GM18502 (cell line): ENCODE data around the gene TMUB2.
"Not testable (repeated sequence)": the region's sequence is repeated elsewhere in the genome, so short reads cannot be mapped to it uniquely, and the experiment has no call there.

Source experiments
- ATAC-seq: cut with Tn5 transposase; IDR thresholded peaks from one replicate; pipeline ENCODE4 v1.9.1; 2021; ENCODE audit warnings: mild to moderate bottlenecking; ENCODE audit not compliant: unreplicated experiment, poor library complexity

Gene TMUB2

GRCh38 chr17:44186307-44187130 is at the start of gene TMUB2:
Gene TMUB2, plus strand, starts transcription at chr17:44186972. Its CDS starts 737 bp downstream, at chr17:44187709.
- ATAC-seq = peak; percentile 86

- no peak for ATAC-seq
Measured at GRCh38 chr17:44137891-44138709, 48.7 kb upstream of the TMUB2 start.

DNA sequence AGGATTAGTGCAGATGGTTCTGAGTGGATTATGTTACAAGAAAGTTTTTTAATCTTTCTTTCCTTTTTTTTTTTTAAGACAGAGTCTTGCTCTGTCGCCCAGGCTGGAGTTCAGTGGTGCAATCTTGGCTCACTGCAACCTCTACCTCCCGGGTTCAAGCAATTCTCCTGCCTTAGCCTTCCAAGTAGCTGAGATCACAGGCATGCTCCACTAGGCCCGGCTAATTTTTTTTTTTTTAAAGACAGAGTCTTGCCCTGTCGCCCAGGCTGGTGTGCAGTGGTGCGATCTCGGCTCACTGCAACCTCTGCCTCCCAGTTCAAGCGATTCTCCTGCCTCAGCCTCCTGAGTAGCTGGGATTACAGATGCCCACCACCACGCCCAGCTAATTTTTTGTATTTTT is 42.9 kb upstream of the TMUB2 start:
- not testable (repeated sequence) for ATAC-seq

DNA sequence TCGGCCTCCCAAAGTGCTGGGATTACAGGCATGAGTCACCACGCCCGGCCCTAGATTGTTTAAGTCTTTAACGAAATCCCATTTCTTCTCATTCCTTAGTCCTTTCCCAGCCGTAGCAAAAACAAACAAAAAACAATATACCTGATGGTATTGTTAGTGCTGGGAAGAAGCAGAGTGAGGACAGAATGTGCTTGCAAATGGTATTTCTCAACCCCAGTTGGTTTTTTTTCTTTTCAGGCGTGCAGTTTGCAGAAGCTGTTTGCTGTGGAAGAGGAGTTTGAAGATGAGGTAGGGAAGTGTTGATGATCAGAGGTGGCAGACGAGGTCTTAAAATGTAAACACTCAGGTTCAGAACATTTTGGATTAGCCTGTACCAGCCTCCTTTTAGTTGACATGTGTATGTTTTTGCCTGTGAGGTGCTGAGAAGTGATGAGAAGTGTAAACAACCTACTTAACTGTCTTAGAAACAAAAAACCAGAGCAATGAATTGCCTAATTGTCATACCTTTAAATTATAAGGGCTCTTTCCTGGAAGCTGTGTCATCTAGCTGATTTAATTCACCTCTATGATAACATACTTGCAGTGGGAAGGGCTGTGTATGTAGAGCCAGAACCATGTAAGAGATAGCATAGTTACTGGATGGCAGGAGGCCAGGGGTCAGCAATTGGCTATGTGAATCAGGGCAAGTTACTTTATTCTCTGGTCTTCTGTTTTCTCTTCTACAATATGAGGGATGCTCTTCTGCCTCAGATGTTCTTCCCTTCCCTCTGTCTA is 41.6 kb upstream of the TMUB2 start:
- ATAC-seq = no peak

GRCh38 chr17:44146375-44147346 is 40.1 kb upstream of the TMUB2 start:
- no peak for ATAC-seq

DNA sequence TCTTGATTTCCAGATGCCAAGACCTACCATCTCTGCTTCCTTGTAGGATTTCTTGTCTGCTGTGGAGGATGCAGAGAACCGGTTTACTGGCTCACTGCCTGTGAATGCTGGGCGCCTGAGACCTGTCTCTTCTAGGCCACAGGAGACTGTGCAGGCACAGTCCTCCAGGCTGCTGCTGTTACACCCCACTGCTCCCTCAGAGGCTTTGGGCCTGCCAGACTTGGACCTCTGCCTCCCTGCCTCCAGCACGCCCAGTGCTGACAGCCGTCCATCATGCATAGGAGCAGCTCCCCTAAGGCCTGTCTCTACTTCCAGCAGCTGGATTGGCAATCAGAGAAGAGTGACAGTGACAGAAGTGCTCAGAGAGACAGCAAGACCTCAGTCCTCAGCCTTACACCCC is 39.0 kb upstream of the TMUB2 start:
- no peak for ATAC-seq

GRCh38 chr17:44149066-44149465 is 37.7 kb upstream of the TMUB2 start:
- ATAC-seq = not testable (repeated sequence)

GRCh38 chr17:44149750-44150329 is 36.9 kb upstream of the TMUB2 start:
- no peak for ATAC-seq

GRCh38 chr17:44152875-44153274 is 33.9 kb upstream of the TMUB2 start:
- ATAC-seq = no peak

DNA sequence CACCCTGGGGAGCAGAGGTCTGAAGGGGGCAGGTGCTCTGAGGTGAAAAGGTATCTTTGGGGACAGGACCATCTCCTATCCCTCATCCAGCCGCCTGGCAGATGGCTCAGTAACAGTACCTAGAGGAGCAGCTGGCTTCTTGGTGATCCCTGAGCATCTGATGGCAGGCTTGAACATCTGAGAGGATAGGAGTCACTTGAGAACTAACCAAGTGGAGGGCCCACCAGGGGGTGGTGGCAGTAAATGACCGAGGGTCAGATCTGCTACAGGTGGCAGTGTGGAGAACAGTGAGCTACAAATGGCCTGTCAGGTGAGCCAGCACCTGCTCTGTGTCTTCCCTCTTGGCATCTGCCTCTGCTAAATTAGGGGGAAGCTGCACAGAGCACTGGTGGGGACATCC is 31.3 kb upstream of the TMUB2 start:
- no peak for ATAC-seq

- no peak for ATAC-seq
Measured at GRCh38 chr17:44159519-44160210, 27.1 kb upstream of the TMUB2 start.

DNA sequence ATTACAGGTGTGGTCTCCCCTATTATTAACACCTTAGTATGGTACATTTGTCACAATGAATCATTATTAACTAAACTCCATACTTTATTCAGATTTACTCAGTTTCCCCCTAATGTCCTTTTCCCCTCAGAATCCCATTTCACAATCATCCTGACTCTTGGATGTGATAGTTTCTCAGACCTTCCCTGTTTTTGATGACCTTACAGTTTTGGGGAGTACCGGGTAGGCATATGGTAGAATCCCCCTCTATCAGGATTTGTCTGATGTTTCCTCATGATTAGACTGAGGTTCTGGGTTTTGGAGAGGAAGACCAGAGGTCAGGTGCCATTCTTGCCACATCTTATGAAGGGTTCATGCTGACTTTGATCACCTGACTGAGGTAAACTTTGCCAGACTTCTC is 22.3 kb upstream of the TMUB2 start:
- no peak for ATAC-seq

- no peak for ATAC-seq
Measured at GRCh38 chr17:44167181-44167861, 19.5 kb upstream of the TMUB2 start.

GRCh38 chr17:44170135-44170498 is 16.7 kb upstream of the TMUB2 start:
- ATAC-seq = no peak

- ATAC-seq = no peak
Measured at GRCh38 chr17:44170499-44171201, 16.1 kb upstream of the TMUB2 start, which contains the start of gene ASB16. Gene ASB16, plus strand, starts transcription at chr17:44170704. Its CDS starts 86 bp downstream, at chr17:44170790.

DNA sequence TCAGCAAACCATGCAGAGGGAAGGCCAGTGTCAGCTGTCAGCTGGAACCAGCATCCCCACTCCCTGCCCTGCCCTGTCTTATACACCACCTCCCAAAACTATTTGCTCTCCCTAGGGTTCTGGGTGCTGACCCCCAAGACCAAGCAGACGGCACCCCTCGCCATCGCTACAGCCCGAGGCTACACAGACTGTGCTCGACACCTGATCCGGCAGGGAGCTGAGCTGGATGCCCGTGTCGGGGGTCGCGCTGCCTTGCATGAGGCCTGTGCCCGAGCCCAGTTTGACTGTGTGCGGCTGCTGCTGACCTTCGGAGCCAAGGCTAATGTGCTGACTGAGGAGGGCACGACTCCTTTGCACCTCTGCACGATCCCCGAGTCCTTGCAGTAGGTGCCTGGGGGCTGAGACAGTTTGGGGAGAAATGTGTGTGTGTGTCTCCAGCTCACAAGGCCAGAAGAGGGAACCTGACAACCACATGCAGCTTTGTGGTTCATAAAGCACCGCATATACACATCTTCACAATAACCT is 14.8 kb upstream of the TMUB2 start:
- ATAC-seq = no peak

GRCh38 chr17:44174427-44174826 is 12.3 kb upstream of the TMUB2 start:
- no peak for ATAC-seq
